NT2/D1 (cell line): ENCODE measurements around the gene SLC10A6.

Experiments used
- SUZ12 ChIP-seq: IDR thresholded peaks from 2 replicates; pipeline ENCODE4 v1.6.1; 2011; ENCODE audit not compliant: insufficient read length, insufficient read depth; ENCODE audit errors: extremely low read depth
- YY1 ChIP-seq: IDR thresholded peaks from 2 replicates; pipeline ENCODE4 v1.6.1; 2011; ENCODE audit not compliant: insufficient read length, insufficient read depth
- ZNF274 ChIP-seq: IDR thresholded peaks from 2 replicates; pipeline ENCODE4 v1.6.1; 2011; ENCODE audit warnings: mild to moderate bottlenecking, low read depth, low read length

- no peak for TF ChIP-seq SUZ12
- TF ChIP-seq ZNF274, result no peak
- TF ChIP-seq YY1, result no peak
Observed at GRCh38 chr4:86845593-86845992, 3.6 kb downstream of the SLC10A6 start.
